CD1c-positive myeloid dendritic cell (primary cell): ENCODE measurements around the gene SCYL1.

Source experiments
- DNase-seq: peaks from one replicate; pipeline ENCODE4 v3.0.0-alpha.2; 2016; ENCODE audit errors: extremely low spot score

The SCYL1 gene

DNA sequence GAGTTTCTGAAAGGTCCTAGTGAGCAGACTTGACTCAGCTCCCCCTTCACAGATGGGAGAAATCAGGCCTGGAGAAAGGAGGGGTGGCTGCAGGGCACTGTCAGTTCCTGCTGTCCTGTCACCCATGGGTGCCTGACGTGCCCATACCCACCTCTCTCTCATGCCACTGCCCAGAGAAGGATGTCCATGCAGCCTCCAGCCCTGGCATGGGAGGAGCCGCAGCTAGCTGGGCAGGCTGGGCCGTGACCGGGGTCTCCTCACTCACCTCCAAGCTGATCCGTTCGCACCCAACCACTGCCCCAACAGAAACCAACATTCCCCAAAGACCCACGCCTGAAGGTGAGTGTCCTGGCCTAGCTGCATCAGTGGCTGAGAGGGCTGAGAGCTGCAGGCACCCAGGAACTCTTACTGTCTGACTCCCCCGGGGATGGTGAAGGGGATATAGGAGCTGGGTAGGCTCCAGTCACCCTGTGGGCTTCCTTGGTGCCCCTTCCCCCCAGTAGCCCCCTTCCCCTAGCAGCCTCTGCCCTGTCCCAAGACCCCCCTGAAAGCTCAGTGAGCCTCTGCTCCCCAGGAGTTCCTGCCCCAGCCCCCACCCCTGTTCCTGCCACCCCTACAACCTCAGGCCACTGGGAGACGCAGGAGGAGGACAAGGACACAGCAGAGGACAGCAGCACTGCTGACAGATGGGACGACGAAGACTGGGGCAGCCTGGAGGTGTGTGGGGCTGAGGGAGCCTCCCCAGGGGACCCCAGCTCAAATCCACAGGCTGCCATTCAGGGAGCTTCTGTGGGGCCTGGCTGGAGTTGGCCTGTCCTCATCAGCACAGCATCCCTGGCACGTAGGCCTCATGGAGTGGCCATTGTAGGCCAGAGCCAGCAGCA lies 11.8 kb downstream of the SCYL1 start:
- no peak for DNase-seq

DNA sequence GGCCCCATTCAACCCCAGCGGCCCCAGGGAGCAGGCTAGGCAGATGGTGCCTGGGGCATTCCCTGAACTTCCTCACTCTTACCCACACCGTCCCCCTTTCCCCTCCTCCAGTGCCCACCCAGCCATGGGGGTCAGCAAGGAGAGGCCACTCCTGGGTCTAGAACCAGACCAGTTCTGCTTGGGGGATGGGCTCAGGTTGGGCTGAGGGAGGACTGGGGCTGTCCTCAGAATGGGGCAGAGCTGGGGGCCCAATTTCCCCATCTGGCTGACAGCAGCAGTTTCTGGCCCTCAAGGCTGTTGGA lies 12.4 kb downstream of the SCYL1 start:
- DNase-seq = no peak

DNA sequence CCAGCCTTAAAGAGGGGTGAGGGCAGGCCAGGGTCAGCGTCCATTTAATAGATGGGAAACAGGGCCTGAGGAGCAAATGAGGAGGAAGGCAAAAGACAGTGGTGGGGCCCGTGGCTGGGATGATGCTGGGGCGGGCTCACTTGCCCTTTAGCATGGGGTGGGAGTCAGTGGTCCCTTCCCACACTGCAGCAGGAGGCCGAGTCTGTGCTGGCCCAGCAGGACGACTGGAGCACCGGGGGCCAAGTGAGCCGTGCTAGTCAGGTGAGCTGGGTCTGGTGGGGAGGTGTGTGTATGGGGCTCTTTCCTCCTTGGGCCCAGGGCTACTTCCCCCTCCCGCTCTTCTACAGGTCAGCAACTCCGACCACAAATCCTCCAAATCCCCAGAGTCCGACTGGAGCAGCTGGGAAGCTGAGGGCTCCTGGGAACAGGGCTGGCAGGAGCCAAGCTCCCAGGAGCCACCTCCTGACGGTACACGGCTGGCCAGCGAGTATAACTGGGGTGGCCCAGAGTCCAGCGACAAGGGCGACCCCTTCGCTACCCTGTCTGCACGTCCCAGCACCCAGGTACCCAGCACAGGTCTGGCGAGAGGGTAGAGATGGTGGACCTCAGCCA lies 12.8 kb downstream of the SCYL1 start:
- no peak for DNase-seq

DNA sequence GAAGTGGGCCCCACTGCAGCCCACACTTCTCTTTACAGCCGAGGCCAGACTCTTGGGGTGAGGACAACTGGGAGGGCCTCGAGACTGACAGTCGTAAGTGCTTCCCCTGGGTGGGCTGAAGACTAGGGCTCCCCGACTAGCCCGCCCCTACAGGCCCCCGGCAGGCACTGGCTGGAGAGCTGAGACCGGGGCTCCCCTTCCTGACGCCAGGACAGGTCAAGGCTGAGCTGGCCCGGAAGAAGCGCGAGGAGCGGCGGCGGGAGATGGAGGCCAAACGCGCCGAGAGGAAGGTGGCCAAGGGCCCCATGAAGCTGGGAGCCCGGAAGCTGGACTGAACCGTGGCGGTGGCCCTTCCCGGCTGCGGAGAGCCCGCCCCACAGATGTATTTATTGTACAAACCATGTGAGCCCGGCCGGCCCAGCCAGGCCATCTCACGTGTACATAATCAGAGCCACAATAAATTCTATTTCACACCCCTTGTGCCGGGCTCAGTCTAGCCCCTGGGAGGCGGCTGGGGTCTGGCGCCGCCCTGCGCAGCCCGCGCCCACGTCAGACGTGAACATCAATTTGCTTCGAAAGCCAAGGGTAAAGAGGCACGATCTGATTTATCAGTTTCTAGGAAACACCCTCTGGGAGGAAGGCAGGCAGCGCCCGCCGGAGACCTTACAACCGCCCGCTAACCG lies 13.5 kb downstream of the SCYL1 start:
- DNase-seq = no peak

- no peak for DNase-seq
Observed at GRCh38 chr11:65538915-65539743, 14.2 kb downstream of the SCYL1 start.

DNA sequence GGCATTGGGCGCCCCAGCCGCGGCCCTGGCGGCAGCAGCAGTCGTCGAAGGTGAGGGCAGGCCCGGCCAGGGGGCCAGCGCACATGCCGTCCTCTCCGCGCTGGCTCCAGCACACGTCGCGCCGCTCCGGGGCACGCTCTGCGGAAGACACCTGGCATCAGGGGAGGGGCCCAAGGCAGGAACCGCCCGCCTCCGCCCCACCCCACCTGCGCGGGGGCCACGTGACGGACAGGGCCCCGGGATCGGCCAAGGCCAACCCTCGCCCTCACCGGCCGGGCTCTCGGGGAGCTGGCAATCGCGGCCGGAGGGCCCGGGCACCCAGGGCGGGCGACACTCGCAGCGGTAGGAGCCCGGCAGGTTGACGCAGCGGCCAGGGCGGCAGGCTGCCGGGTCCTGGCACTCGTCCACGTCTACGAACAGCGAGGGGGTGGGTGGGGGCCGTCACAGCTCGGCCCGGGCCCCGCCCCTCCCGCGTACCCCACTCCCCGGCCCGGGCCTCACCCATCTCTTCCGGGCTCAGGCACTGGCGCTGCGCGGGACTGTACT lies 14.9 kb downstream of the SCYL1 start:
- no peak for DNase-seq

DNA sequence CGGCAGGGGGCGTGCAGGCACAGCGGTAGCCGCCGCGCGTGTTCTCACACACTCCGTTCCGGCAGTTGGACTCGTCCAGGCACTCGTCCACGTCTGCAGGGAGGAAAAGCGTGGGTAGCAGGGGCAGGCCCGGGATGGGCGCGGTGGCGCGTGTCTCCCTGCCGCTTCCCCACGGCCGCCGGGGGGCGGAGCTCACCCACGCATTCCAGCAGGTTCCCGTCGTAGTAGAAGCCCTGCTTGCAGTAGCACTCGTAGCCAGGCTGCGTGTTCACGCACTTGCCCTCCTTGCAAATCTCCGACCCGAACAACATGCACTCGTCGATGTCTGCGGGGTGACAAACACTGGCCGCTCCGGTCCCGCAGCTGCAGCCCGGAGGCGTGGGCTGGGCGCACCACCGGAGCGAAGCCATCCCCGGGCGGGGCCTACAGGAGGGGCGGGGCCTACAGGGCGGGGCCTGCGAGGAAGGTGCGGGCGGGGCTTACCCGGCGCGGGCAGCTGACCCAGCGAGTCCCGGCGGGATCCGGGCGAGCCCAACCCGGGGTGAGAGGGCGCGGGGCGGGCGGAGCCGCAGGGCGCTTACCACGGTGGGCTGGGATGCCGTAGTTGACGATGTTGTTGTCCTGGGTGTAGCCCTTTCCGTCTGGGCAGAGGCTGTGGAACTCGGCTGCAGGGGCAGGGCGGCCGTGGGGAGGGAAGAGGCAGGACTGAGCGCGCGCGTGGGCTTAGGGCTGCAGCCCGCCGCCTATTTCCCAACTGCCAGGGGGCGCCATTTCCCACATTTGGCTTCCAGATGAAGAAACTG lies 15.6 kb downstream of the SCYL1 start:
- peak; percentile 97 for DNase-seq

DNA sequence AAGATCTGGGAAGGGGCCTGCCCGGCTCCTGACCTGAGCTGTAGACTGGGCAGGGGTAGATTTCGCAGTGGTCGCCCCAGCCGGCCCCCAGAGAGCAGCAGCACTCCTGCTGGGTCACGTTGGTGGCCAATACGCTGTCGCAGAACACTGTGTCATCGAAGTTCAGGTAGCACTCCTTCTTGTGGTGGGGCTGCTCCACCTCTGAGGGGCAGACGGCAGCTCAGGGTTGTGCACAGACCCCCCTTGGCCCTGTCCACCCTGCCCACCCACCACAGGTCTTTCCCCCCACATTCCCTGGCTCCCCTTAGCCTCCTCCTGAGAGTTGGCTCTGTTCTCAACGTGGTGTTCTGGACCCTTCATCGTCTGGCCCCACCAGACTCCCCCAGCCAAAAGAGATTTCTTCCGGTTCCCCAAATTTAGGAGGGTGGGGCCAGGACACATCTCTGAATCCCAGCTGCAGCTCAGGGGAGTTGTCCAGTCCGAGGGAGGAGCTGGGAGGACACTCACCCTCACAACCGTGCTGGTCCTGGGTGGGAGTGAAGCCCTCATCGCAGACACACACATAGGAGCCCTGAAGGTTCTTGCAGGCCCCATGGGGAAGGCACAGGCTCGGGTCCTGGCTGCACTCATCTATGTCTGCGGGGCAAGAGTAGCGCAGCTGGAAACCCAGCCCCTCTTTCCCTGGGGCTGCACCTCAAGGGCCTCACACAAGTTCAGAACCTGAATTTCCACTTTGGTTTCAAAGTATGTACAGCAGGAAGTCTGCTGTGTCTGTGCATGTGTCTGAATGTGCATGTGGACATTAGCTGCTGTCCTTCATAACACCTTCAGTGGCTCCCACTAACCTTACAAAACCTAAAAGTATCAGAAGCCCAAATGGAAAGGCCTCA lies 16.5 kb downstream of the SCYL1 start:
- DNase-seq = peak; percentile 26

DNA sequence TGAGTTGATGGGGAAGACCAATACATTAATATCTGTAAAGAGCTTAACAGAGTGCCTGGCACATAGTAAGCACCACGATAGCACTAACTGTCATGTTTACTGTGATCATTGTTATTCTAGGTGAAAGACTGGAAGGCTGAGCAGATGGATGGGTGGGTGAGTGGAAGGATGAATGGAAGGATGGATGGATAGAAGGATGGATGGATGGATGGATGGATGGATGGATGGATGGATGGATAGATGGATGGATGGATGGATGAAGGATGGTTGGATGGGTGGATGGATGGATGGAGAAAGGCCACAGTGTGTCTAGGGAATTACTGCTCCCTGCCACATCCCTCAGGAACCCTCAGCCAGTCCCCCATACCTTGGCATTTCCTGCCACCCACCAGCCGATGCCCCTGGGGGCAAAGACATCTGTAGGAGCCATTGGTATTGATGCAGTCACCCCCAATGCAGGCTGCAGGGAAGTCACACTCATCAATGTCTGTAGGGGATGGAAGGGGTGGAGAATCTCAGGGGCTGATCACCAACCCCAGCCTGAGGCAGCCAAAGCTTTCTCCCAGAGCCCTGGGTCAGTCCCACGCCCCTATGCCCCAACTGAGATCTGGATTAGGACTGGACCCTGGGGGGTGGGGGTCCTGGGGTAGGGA lies 18.0 kb downstream of the SCYL1 start:
- no peak for DNase-seq

DNA sequence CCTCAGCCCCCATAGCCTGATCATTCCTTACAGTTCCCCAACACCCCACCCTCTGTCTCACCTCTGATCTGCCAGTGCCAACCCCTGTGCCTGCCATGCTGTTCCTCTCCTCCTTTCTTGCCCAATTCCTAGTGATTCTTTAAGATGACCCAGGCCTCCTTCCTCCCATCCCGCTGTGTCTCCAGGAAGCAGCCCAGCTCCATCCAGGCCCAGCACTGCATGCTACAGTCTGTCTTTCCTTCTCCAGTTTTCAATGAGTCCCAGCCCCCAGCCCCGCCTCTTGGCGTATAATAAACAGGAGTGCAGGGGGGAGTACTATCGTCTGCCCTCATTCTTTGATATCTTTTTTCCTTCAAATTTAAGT lies 21.0 kb downstream of the SCYL1 start:
- no peak for DNase-seq

GRCh38 chr11:65546217-65546958 lies 21.5 kb downstream of the SCYL1 start:
- peak; percentile 95 for DNase-seq

GRCh38 chr11:65547446-65548125 lies 22.7 kb downstream of the SCYL1 start:
- no peak for DNase-seq

GRCh38 chr11:65548395-65548794 lies 23.5 kb downstream of the SCYL1 start:
- DNase-seq = no peak

- peak; percentile 39 for DNase-seq
Observed at GRCh38 chr11:65549096-65549495, 24.2 kb downstream of the SCYL1 start.

DNA sequence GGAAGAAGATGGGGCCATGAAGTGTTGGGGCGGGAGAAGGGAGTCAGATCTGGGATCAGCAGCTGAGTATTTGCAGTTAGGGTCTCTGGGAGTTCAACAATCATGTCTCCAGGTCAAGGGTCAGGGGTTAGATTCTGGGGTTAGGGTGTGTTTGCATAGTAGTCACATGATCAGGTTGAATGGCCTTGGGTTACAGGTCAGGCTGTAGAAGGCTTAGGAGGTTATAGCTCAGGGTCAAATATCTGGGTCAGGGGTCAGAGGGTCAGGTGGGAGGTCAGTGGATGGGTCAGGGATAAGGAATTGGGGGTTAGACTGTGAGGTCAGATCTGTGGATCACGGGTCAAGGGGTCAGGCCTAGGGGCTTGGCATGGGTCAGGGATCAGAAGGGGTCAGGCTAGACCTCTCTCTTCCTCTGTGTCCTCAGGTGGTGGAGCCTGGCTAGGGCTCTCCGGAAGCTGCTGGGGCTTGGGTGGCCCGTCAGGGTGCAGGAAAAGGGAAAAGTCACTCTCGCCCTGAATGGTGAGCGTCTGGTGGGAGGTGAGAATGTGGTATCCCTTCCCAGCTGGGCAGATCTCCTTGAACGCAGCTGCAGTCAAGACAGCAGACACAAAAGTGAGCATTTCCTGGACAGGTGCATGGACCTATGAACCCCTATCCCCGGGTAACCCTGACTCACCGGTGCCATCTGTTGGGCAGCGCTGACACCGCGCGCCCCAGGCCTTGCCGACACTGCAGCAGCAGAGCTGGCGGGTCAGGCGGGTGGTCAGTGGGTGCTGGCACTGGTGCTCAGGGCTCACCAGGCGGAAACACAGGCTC lies 26.9 kb downstream of the SCYL1 start:
- DNase-seq = peak; percentile 58

DNA sequence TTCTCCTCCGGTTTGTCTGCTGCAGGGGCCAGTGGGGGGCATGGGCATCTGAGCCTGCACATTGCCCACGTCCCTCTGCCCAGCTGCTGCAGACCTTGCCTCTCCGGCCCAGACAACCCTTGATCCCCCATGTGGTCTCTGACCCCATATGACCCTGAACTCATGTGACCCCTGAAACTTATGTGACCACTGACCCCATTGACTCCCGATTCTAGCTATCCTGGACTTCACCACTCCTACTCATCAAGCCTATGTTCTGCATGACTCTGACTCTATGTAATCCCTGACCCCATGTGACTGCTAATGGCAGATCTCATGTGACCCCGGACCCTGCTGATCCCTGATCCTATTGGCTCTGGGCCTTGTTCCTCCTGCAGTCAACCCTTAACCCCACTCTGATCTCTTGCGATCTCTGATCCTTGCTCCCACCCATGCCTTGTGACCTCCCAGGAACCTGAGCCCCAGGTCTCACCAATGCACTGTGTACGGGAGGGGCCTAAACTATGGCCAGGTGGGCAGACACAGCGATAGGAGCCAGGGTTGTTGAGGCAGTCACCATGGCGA lies 27.6 kb downstream of the SCYL1 start:
- DNase-seq = peak; percentile 50
